ENCODE measurements around the gene COG2.

COG2 gene

DNA sequence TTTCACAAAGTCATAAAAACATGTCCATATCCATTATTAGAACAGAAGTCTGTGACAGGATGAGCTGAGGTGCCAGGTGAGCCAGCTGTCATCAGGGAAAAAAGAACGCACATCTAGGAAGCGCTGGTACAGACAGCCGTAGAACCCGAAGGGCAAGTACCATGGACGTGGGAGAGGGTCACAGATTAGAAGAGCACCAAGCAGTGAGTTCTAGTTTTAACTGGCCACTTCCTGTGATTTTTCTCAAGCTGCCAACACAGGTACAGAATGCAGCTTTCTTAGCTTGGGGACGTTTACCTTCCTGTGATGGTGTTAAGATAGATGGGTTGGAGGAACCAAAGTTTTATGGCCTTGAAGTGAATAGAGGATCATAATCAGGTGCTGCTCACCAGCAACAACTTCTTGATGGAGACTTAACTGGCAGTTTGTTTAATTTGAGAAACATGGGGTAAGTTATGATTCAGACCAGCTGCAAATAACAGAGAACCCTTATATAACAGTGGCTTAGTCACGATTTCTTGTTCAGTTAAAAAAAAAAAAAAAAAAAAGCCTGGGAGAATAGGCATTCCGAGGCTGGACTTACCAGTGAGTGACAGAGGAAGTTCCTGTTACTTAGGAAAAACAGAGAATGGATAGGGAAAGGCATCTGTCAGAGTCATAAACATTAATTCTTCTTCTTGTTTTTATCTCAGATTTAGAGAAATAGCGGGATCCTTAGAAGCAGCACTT, 40.8 kb downstream of the COG2 start:
- DNase-seq (ENCODE audit: insufficient read length, low spot score) (no peak), FAIRE-seq (no peak)
- TF ChIP-seq, protein P1, sequence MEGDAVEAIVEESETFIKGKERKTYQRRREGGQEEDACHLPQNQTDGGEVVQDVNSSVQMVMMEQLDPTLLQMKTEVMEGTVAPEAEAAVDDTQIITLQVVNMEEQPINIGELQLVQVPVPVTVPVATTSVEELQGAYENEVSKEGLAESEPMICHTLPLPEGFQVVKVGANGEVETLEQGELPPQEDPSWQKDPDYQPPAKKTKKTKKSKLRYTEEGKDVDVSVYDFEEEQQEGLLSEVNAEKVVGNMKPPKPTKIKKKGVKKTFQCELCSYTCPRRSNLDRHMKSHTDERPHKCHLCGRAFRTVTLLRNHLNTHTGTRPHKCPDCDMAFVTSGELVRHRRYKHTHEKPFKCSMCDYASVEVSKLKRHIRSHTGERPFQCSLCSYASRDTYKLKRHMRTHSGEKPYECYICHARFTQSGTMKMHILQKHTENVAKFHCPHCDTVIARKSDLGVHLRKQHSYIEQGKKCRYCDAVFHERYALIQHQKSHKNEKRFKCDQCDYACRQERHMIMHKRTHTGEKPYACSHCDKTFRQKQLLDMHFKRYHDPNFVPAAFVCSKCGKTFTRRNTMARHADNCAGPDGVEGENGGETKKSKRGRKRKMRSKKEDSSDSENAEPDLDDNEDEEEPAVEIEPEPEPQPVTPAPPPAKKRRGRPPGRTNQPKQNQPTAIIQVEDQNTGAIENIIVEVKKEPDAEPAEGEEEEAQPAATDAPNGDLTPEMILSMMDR (IDR thresholded peaks at IDR 0.05; ENCODE audit: insufficient read depth, missing control alignments), result no peak

DNA sequence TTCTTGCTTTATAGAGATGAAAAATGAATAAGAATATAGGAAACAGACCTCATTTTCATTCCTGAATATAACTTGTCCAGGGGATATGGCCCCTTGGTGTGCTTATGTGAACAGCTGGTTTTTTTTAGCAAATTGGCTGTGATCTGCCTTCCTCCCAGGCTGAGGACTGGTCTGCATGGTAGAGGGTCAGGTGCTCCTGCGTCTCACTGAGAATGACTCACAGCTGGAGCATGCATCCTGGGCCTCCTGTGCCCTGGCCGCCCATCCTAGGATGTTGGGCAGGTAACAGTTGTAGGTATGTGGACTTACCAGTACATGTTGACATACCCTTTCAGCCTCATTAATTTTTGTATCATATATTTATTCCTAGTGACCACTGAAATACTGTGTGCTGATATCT, 41.9 kb downstream of the COG2 start:
- DNase-seq (ENCODE audit: insufficient read length, low spot score), result no peak
- FAIRE-seq, result no peak
- TF ChIP-seq, protein P1 (IDR thresholded peaks at IDR 0.05; ENCODE audit: insufficient read depth, missing control alignments), result no peak

DNA sequence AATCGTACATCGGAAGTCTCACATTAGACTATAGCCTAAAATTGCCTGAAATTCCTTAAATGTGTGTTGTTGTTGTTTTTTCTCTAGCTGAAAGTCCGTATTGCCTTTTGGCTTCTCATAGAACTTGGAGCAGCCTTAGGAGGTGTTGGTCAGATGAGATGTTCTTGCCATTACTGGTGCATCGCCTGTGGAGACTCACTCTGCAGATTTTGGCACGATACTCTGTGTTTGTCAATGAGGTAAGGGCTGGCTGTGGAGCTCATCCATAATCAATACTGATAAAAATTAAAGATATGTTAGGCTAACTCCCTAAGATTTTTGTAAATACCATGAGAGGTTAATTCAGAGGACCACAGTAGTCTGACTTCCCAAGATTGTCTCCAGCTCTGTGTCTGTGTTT, 42.7 kb downstream of the COG2 start:
- FAIRE-seq (no peak), DNase-seq (ENCODE audit: insufficient read length, low spot score) (no peak)
- TF ChIP-seq, protein P1 (IDR thresholded peaks at IDR 0.05; ENCODE audit: insufficient read depth, missing control alignments), result no peak

DNA sequence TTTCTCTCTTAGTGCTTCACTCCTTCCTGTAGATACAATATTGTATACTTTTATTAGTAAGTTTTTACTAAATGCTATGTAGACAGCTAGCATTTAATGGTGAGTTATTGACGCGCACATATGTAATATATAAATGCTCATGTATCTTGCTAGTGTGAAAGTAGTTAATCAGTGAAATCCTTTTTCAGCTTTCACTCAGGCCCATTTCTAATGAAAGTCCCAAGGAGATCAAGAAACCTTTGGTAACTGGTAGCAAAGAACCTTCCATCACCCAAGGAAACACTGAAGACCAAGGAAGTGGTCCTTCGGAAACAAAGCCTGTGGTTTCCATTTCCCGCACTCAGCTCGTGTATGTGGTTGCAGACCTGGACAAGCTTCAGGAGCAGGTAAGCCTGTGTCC, 44.5 kb downstream of the COG2 start:
- FAIRE-seq (no peak), DNase-seq (ENCODE audit: insufficient read length, low spot score) (no peak)
- TF ChIP-seq, protein P1 (IDR thresholded peaks at IDR 0.05; ENCODE audit: insufficient read depth, missing control alignments), result no peak

DNA sequence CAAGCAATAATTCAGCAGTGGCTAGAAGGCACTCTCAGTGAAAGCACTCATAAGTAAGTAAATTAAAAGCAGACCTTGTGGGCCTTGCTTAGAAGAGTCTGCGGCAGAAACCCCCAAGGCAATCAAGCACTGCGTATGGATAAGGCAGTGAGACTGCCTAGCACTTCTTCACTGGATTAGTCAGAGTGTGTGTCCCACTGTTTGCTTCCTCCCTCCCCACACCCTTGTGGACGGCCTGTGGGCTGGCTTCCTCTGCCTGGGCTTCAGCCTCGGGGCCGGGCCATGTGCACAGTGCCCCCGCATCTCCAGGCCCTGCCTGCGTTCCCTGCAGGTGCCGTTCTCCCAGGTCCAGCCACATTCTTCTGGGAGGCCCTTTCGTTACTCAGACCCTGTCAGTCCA, 47.8 kb downstream of the COG2 start:
- DNase-seq (ENCODE audit: insufficient read length, low spot score) (no peak), FAIRE-seq (no peak)
- TF ChIP-seq, protein P1 (IDR thresholded peaks at IDR 0.05; ENCODE audit: insufficient read depth, missing control alignments), result no peak

DNA sequence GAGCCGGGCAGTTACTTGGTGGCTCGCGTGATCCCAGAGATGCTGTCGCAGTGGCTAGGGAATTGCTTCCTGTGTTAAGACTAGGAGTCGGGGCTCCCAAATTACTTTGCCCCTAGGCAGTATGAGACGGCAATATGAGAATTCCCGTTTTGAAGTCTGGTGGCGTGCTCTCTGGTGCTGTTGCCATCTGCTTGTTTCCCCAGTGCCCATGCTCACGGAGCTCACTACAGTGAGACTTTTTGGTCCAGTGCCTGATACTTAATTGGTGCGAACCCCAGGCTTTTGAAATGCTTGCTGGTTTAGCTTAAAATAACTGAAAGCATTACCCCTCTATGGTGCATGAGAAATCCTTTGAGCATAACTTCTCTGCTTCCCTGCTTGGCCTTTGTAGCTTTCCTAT, 49.3 kb downstream of the COG2 start:
- no peak for FAIRE-seq
- DNase-seq (ENCODE audit: insufficient read length, low spot score), result no peak

DNA sequence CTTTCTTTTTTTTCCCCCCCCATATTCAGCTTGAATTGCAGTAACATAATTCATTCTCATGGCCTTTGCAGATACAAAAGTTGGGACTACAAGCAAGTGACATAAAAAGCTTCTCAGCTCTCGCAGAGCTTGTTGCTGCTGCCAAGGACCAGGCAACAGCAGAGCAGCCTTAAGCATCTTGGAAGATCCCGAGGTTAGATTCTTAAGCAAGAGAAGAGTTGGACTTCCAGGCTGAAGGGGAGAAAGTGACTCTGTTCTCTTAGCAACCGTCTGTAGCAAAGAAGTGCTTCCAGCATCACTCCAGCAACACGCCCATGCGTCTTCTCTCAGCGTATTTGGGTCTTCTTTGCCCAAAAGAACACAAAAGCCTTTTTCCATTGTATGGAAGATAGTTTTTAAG, 50.9 kb downstream of the COG2 start:
- FAIRE-seq (no peak), DNase-seq (ENCODE audit: insufficient read length, low spot score) (no peak)
- TF ChIP-seq, protein P1 (IDR thresholded peaks at IDR 0.05; ENCODE audit: insufficient read depth, missing control alignments), result no peak

More for the DNA sequence above, 49.3 kb downstream of the COG2 start:
- TF ChIP-seq, protein P1 (IDR thresholded peaks at IDR 0.05; ENCODE audit: insufficient read depth, missing control alignments), result no peak
